Vagina (tissue), 2 donors: Measurements from ENCODE around the gene PLD1.

ENCODE experiments used
- CTCF ChIP-seq, 3 experiments: fragments of 450-650 bp in 2 of 3; fragments of 200-600 bp in 1 of 3; sonication (generic) in 1 of 3; IDR thresholded peaks; one replicate each; pipeline ENCODE4 v1.5.1; 2017 to 2019; ENCODE audit warnings: antibody characterized with exemption in 3 of 3, mild to moderate bottlenecking in 2 of 3, moderate library complexity in 2 of 3
- POLR2AphosphoS5 ChIP-seq, 2 donors: sonication (generic); formaldehyde crosslinking; IDR thresholded peaks; one replicate each; pipeline ENCODE4 v1.9.0; 2017; ENCODE audit warnings: antibody characterized with exemption in 2 of 2, mild to moderate bottlenecking in 2 of 2, low read depth in 1 of 2; ENCODE audit not compliant: insufficient read depth in 1 of 2

GRCh38 chr3:171788546-171789351 is 21.5 kb downstream of the PLD1 start:
- TF ChIP-seq CTCF (IDR thresholded peaks at IDR 0.05) (no peak), POLR2AphosphoS5 (IDR thresholded peaks at IDR 0.05; ENCODE audit: insufficient read depth in 1 of 2, low read depth in 1 of 2) (peak; percentile 41 to 93)
